ENCODE data around the gene MICA.
"Not testable (repeated sequence)": the region's sequence is repeated elsewhere in the genome, so short reads cannot be mapped to it uniquely, and the experiment has no call there.

The MICA gene

GRCh38 chr6:31403283-31404060, at the start of gene MICA:
TSS of gene MICA (plus strand) at chr6:31403595. CDS start at chr6:31403633, 38 bp downstream.
- no peak for DNase-seq

- DNase-seq, result no peak
These were observed 49.1 kb upstream of the MICA start for GRCh38 chr6:31354158-31354863.

GRCh38 chr6:31354864-31355582, 48.4 kb upstream of the MICA start:
- no peak for DNase-seq

GRCh38 chr6:31355583-31355948, 47.8 kb upstream of the MICA start:
- DNase-seq, result no peak

GRCh38 chr6:31356216-31356945, 47.0 kb upstream of the MICA start:
- DNase-seq, result peak; percentile 18

GRCh38 chr6:31356946-31357466, 46.4 kb upstream of the MICA start, which contains the start of gene HLA-B:
TSS of gene HLA-B (minus strand) at chr6:31357179. CDS start at chr6:31357158, 21 bp downstream.
- DNase-seq, result peak; percentile 62

- no peak for DNase-seq
These were observed 45.5 kb upstream of the MICA start for GRCh38 chr6:31357886-31358285.

GRCh38 chr6:31358302-31358701, 45.1 kb upstream of the MICA start:
- no peak for DNase-seq

GRCh38 chr6:31359581-31359980, 43.8 kb upstream of the MICA start:
- no peak for DNase-seq

- no peak for DNase-seq
These were observed 40.6 kb upstream of the MICA start for GRCh38 chr6:31362751-31363150.

GRCh38 chr6:31363811-31364210, 39.6 kb upstream of the MICA start:
- DNase-seq, result no peak

GRCh38 chr6:31365864-31366263, 37.5 kb upstream of the MICA start:
- no peak for DNase-seq

GRCh38 chr6:31366693-31367470, 36.5 kb upstream of the MICA start:
- peak; percentile 87 for DNase-seq

- no peak for DNase-seq
These were observed 34.9 kb upstream of the MICA start for GRCh38 chr6:31368461-31368860.

GRCh38 chr6:31374118-31374517, 29.3 kb upstream of the MICA start:
- not testable (repeated sequence) for DNase-seq

- DNase-seq, result no peak
These were observed 27.7 kb upstream of the MICA start for GRCh38 chr6:31375699-31376098.

- no peak for DNase-seq
These were observed 26.4 kb upstream of the MICA start for GRCh38 chr6:31377029-31377428.

GRCh38 chr6:31378062-31378720, 25.2 kb upstream of the MICA start:
- DNase-seq, result no peak

GRCh38 chr6:31378721-31379103, 24.7 kb upstream of the MICA start:
- no peak for DNase-seq

GRCh38 chr6:31379850-31380249, 23.5 kb upstream of the MICA start:
- DNase-seq, result no peak

- no peak for DNase-seq
These were observed 21.7 kb upstream of the MICA start for GRCh38 chr6:31381666-31382065.
